ENCODE data around the gene TTC38. TPM values are rescaled to one million over a fixed set of nuclear protein-coding genes. Genes with fewer than 3 reads are reported as not detected.

The TTC38 gene
- total RNA-seq, 1 experiment from 2014 or later: 30.3 TPM

- no peak for DNase-seq (ENCODE audit: low read depth)
These were observed 11.1 kb downstream of the TTC38 start for GRCh38 chr22:46278656-46279645.

- no peak for DNase-seq (ENCODE audit: low read depth)
These were observed 12.4 kb downstream of the TTC38 start for GRCh38 chr22:46280063-46280817.

GRCh38 chr22:46280999-46281623 lies 13.3 kb downstream of the TTC38 start:
- DNase-seq (ENCODE audit: low read depth): no peak

- no peak for DNase-seq (ENCODE audit: low read depth)
These were observed 14.3 kb downstream of the TTC38 start for GRCh38 chr22:46281866-46282678.

- DNase-seq (ENCODE audit: low read depth): no peak
These were observed 18.2 kb downstream of the TTC38 start for GRCh38 chr22:46286006-46286405.

- DNase-seq (ENCODE audit: low read depth): no peak
These were observed 19.4 kb downstream of the TTC38 start for GRCh38 chr22:46286941-46287872.

GRCh38 chr22:46287873-46288751 lies 20.3 kb downstream of the TTC38 start:
- DNase-seq (ENCODE audit: low read depth): no peak

GRCh38 chr22:46288846-46289243 lies 21.0 kb downstream of the TTC38 start:
- no peak for DNase-seq (ENCODE audit: low read depth)

- DNase-seq (ENCODE audit: low read depth): no peak
These were observed 21.6 kb downstream of the TTC38 start for GRCh38 chr22:46289244-46289891.

- DNase-seq (ENCODE audit: low read depth): no peak
These were observed 22.5 kb downstream of the TTC38 start for GRCh38 chr22:46290121-46290842.

GRCh38 chr22:46290843-46291785 lies 23.3 kb downstream of the TTC38 start:
- no peak for DNase-seq (ENCODE audit: low read depth)

GRCh38 chr22:46292173-46292572 lies 24.4 kb downstream of the TTC38 start:
- no peak for DNase-seq (ENCODE audit: low read depth)

- no peak for DNase-seq (ENCODE audit: low read depth)
These were observed 24.9 kb downstream of the TTC38 start for GRCh38 chr22:46292732-46293131.

GRCh38 chr22:46293577-46294260 lies 25.9 kb downstream of the TTC38 start:
- no peak for DNase-seq (ENCODE audit: low read depth)

GRCh38 chr22:46294784-46295183 lies 27.0 kb downstream of the TTC38 start:
- no peak for DNase-seq (ENCODE audit: low read depth)

- peak; percentile 4 for DNase-seq (ENCODE audit: low read depth)
These were observed 27.6 kb downstream of the TTC38 start for GRCh38 chr22:46295277-46295971.
